Measurements from ENCODE around the gene ATP6AP2. TPM values are rescaled to one million over a fixed set of nuclear protein-coding genes. Genes with fewer than 3 reads are reported as not detected.

The ATP6AP2 gene
- total and polyA plus RNA-seq, 9 of the 15 experiments (the other 6 are each of a cell fraction or from before 2014, with no cell fraction given) = 23.3 to 131 (median 41.9) TPM

DNA sequence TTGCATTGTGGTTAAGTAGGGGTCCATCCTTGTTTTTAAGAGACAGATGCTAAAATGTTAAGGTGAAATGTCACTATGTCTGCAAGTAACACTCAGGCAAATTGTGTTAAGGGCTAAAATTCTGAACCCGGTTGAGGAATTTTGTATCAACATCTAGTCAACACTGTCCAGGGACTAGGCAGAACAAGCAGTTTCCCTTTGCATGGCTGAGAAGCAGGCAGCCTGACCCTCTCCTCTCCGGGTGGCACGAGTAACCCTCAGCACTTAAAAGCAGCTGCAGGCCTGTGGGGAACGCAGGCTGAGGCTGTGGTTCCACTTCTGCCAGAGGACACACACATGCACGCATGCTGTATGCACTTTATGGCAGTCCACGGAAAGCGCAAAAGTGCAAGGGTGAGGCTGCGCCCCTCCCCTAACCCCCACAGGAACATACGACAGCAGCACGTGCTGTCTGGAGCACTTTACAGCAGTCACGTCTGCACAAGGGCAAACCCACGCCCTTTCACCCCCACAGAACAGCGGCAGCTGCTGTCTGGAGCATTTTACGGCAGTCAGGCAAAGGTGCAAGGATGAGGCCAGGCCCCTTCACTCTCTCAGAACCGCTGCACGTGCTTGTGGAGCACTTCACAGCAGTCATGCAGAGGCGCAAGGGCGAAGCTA, 41.8 kb downstream of the ATP6AP2 start:
- peaks cover 3% of the 10 kb centered on the region; the same call in 1 of the 3 replicates for H3K36me3 ChIP-seq (ENCODE audit: control insufficient read depth, insufficient read depth, low read length)
- ChIA-PET POLR2A (no interaction called here), CTCF (ENCODE audit: low intra/inter-chr PET ratio) (no interaction called here)
- H3K9me1 ChIP-seq (ENCODE audit: control insufficient read depth, insufficient read depth, low read length) = no peaks in the 10 kb centered on the region
- BruUV-seq (replicated peaks) = no TSS peak
- H4K20me1 ChIP-seq (replicated peaks; ENCODE audit: control insufficient read depth, insufficient read depth, low read length) = no peaks in the 10 kb centered on the region
- H3K4me2 ChIP-seq (ENCODE audit: insufficient read depth, low read length) = no peak overlapping the region
- ATAC-seq = no peak
- H3K4me3 ChIP-seq = no peak overlapping the region
- intact Hi-C loops (cut with micrococcal nuclease) (no loop called here), in situ Hi-C loops (cut with MboI) (no loop called here)
- no peaks in the 10 kb centered on the region for H3K79me2 ChIP-seq (ENCODE audit: control insufficient read depth, insufficient read depth, low read length)
- 37% methylated on average over 13 of the region's 18 CpGs for WGBS (ENCODE audit: insufficient coverage, low coverage, missing lambda C conversion rate)
- no peaks in the 10 kb centered on the region for H3K27me3 ChIP-seq (ENCODE audit: control insufficient read depth in 2 of 2, insufficient read depth in 2 of 2, low read length in 2 of 2)
- no peak overlapping the region for H3K9ac ChIP-seq (ENCODE audit: insufficient read depth in 1 of 2, low read depth in 2 of 2, low read length in 2 of 2)
- TF ChIP-seq KHSRP (IDR thresholded peaks at IDR 0.05) (no peak), HNRNPLL (IDR thresholded peaks at IDR 0.05; ENCODE audit: low read depth, low read length, poor library complexity, severe bottlenecking) (no peak), BRCA1 (IDR thresholded peaks at IDR 0.05) (no peak), BRCA1 (CRISPR knock-in tag; IDR thresholded peaks at IDR 0.05) (no peak), HSF4 (CRISPR knock-in tag; IDR thresholded peaks at IDR 0.05; ENCODE audit: borderline replicate concordance) (no peak), CBX5 (IDR thresholded peaks at IDR 0.05; ENCODE audit: borderline replicate concordance, low read depth) (no peak), KLF16 (IDR thresholded peaks at IDR 0.05) (no peak), ZNF644 (tag; IDR thresholded peaks at IDR 0.05; ENCODE audit: low read depth) (no peak)
- TF ChIP-seq, protein P1, sequence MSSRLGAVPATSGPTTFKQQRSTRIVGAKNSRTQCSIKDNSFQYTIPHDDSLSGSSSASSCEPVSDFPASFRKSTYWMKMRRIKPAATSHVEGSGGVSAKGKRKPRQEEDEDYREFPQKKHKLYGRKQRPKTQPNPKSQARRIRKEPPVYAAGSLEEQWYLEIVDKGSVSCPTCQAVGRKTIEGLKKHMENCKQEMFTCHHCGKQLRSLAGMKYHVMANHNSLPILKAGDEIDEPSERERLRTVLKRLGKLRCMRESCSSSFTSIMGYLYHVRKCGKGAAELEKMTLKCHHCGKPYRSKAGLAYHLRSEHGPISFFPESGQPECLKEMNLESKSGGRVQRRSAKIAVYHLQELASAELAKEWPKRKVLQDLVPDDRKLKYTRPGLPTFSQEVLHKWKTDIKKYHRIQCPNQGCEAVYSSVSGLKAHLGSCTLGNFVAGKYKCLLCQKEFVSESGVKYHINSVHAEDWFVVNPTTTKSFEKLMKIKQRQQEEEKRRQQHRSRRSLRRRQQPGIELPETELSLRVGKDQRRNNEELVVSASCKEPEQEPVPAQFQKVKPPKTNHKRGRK (tag; IDR thresholded peaks at IDR 0.05) = no peak
- H3K9me3 ChIP-seq (replicated peaks; ENCODE audit: control insufficient read depth, insufficient read depth, low read depth, low read length) = no peaks in the 10 kb centered on the region
- DNase-seq (ENCODE audit: extremely low read depth in 1 of 4, low spot score in 3 of 4) = no peak
- no peak overlapping the region for H3K27ac ChIP-seq (ENCODE audit: extremely low read depth, low read depth, low read length)
- no peak overlapping the region for H2AFZ ChIP-seq (ENCODE audit: low read depth, low read length)
- FAIRE-seq = no peak
- no peaks in the 10 kb centered on the region for H3K4me1 ChIP-seq (replicated peaks in 1 of 2; ENCODE audit: control insufficient read depth in 2 of 2, insufficient read depth in 2 of 2, low read length in 2 of 2)
